ENCODE results near the gene CSRP3. TPM values are rescaled to one million over a fixed set of nuclear protein-coding genes. Genes with fewer than 3 reads are reported as not detected.
"Not testable (repeated sequence)": the region's sequence is repeated elsewhere in the genome, so short reads cannot be mapped to it uniquely, and the experiment has no call there.

The CSRP3 gene
- total RNA-seq, 1 donor from 2014 or later, result not detected

- TF ChIP-seq CTCF (IDR thresholded peaks at IDR 0.05; ENCODE audit: unreplicated experiment), result no peak
- no peaks in the 10 kb centered on the region for H3K9me3 Mint-ChIP-seq
- no peak overlapping the region for H3K4me3 Mint-ChIP-seq
- H3K27me3 Mint-ChIP-seq (ENCODE audit: low read depth), result no peaks in the 10 kb centered on the region
- peaks cover 14% of the 10 kb centered on the region for H3K36me3 Mint-ChIP-seq
- no peaks in the 10 kb centered on the region for H3K4me1 Mint-ChIP-seq
- no peak overlapping the region for H3K27ac Mint-ChIP-seq
- DNase-seq (ENCODE audit: low spot score in 2 of 2, unreplicated experiment in 2 of 2), result no peak
Measured at GRCh38 chr11:19162951-19163505, 38.8 kb downstream of the CSRP3 start.

GRCh38 chr11:19161651-19162050, 40.1 kb downstream of the CSRP3 start:
- Mint-ChIP-seq H3K4me1 (no peaks in the 10 kb centered on the region), H3K27ac (no peak overlapping the region), H3K27me3 (ENCODE audit: low read depth) (no peaks in the 10 kb centered on the region), H3K36me3 (peaks cover 13% of the 10 kb centered on the region), H3K9me3 (no peaks in the 10 kb centered on the region), H3K4me3 (no peak overlapping the region)
- no peak for DNase-seq (ENCODE audit: low spot score in 2 of 2, unreplicated experiment in 2 of 2)
- no peak for TF ChIP-seq CTCF (IDR thresholded peaks at IDR 0.05; ENCODE audit: unreplicated experiment)

GRCh38 chr11:19160847-19161246, 40.9 kb downstream of the CSRP3 start:
- Mint-ChIP-seq H3K4me1 (no peaks in the 10 kb centered on the region), H3K9me3 (no peaks in the 10 kb centered on the region), H3K27me3 (ENCODE audit: low read depth) (no peaks in the 10 kb centered on the region)

GRCh38 chr11:19156892-19157291, 44.9 kb downstream of the CSRP3 start:
- DNase-seq (ENCODE audit: low spot score in 2 of 2, unreplicated experiment in 2 of 2), result no peak
- Mint-ChIP-seq H3K4me1 (no peaks in the 10 kb centered on the region), H3K27me3 (ENCODE audit: low read depth) (no peaks in the 10 kb centered on the region), H3K36me3 (peaks cover 23% of the 10 kb centered on the region), H3K9me3 (no peaks in the 10 kb centered on the region), H3K27ac (no peak overlapping the region), H3K4me3 (no peak overlapping the region)
- TF ChIP-seq CTCF (IDR thresholded peaks at IDR 0.05; ENCODE audit: unreplicated experiment), result no peak

More at GRCh38 chr11:19160847-19161246, 40.9 kb downstream of the CSRP3 start:
- Mint-ChIP-seq H3K27ac (no peak overlapping the region), H3K36me3 (peaks cover 12% of the 10 kb centered on the region), H3K4me3 (no peak overlapping the region)
- no peak for DNase-seq (ENCODE audit: low spot score in 2 of 2, unreplicated experiment in 2 of 2)
- TF ChIP-seq CTCF (IDR thresholded peaks at IDR 0.05; ENCODE audit: unreplicated experiment), result no peak

- H3K36me3 Mint-ChIP-seq, result peaks cover 2% of the 10 kb centered on the region
- no peak for TF ChIP-seq CTCF (IDR thresholded peaks at IDR 0.05; ENCODE audit: unreplicated experiment)
Measured at GRCh38 chr11:19145319-19145718, 56.5 kb downstream of the CSRP3 start.

GRCh38 chr11:19136884-19137283, 64.9 kb downstream of the CSRP3 start:
- H3K4me1 Mint-ChIP-seq; DNase-seq (ENCODE audit: low spot score in 2 of 2, unreplicated experiment in 2 of 2); H3K27ac Mint-ChIP-seq; H3K4me3 Mint-ChIP-seq; H3K27me3 Mint-ChIP-seq (ENCODE audit: low read depth): not testable (repeated sequence)
- Mint-ChIP-seq H3K36me3 (peaks cover 28% of the 10 kb centered on the region), H3K9me3 (peaks cover 23% of the 10 kb centered on the region)

More at GRCh38 chr11:19145319-19145718, 56.5 kb downstream of the CSRP3 start:
- no peak overlapping the region for H3K4me3 Mint-ChIP-seq
- no peaks in the 10 kb centered on the region for H3K4me1 Mint-ChIP-seq
- H3K9me3 Mint-ChIP-seq, result peaks cover 3% of the 10 kb centered on the region
- DNase-seq (ENCODE audit: low spot score in 2 of 2, unreplicated experiment in 2 of 2), result no peak
- no peaks in the 10 kb centered on the region for H3K27me3 Mint-ChIP-seq (ENCODE audit: low read depth)
- no peak overlapping the region for H3K27ac Mint-ChIP-seq
